NT2/D1 (cell line): ENCODE measurements around the gene MT1B.
A peak's percentile ranks its signal among the peaks of the same experiment; 100 is the strongest.
"Not testable (repeated sequence)": the region's sequence is repeated elsewhere in the genome, so short reads cannot be mapped to it uniquely, and the experiment has no call there.

ENCODE experiments used
- DNase-seq: peaks from one replicate; pipeline ENCODE4 v3.0.0-alpha.2; 2011; ENCODE audit warnings: low read depth, low spot score
- H3K27me3 ChIP-seq: 2 replicates; pipeline ENCODE4 v1.6.0; 2011; ENCODE audit warnings: mild to moderate bottlenecking; ENCODE audit not compliant: insufficient read length, insufficient read depth
- H3K36me3 ChIP-seq: 2 replicates; pipeline ENCODE4 v1.6.1; 2011; ENCODE audit warnings: mild to moderate bottlenecking, low read length, mixed read lengths; ENCODE audit not compliant: insufficient read depth, insufficient read length
- H3K4me1 ChIP-seq: 2 replicates; pipeline ENCODE4 v1.5.1; 2011; ENCODE audit not compliant: insufficient read depth, insufficient read length
- H3K4me3 ChIP-seq: 2 replicates; pipeline ENCODE4 v1.5.1; 2011; ENCODE audit warnings: low read depth; ENCODE audit not compliant: insufficient read length
- H3K9ac ChIP-seq: 2 replicates; pipeline ENCODE4 v1.6.0; 2011; ENCODE audit warnings: low read depth; ENCODE audit not compliant: insufficient read length
- H3K9me3 ChIP-seq: 2 replicates; pipeline ENCODE4 v1.5.1; 2011; ENCODE audit warnings: mild to moderate bottlenecking, low read length; ENCODE audit not compliant: insufficient read depth
- SUZ12 ChIP-seq: IDR thresholded peaks from 2 replicates; pipeline ENCODE4 v1.6.1; 2011; ENCODE audit not compliant: insufficient read length, insufficient read depth; ENCODE audit errors: extremely low read depth
- YY1 ChIP-seq: IDR thresholded peaks from 2 replicates; pipeline ENCODE4 v1.6.1; 2011; ENCODE audit not compliant: insufficient read length, insufficient read depth
- ZNF274 ChIP-seq: IDR thresholded peaks from 2 replicates; pipeline ENCODE4 v1.6.1; 2011; ENCODE audit warnings: mild to moderate bottlenecking, low read depth, low read length

Gene MT1B

DNA sequence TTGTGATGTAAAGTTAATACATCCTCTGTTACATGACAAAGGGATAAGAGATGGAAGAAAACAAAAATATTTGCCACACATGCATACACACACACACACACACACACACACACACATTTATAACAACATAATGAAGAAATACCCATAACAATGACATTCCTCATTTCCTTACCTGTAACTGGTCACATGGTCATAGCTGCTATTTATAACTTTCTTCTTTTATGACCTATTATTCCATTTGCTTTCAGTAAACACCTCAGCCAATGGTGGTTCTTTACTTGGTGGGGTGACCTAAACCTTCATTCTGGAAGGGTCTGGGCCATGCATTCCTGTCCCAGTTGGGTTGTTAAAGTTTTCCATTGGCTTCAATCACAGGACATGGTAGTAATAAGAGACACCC is 38.0 kb upstream of the MT1B start:
- H3K4me3 ChIP-seq = no peak overlapping the region
- H3K9ac ChIP-seq = no peak overlapping the region
- H3K27me3 ChIP-seq = peaks cover 28% of the 10 kb centered on the region
- H3K4me1 ChIP-seq = peaks cover 16% of the 10 kb centered on the region
- TF ChIP-seq YY1 (no peak), SUZ12 (no peak), ZNF274 (no peak)
- DNase-seq = no peak
- no peaks in the 10 kb centered on the region for H3K9me3 ChIP-seq
- peaks cover 5% of the 10 kb centered on the region for H3K36me3 ChIP-seq

DNA sequence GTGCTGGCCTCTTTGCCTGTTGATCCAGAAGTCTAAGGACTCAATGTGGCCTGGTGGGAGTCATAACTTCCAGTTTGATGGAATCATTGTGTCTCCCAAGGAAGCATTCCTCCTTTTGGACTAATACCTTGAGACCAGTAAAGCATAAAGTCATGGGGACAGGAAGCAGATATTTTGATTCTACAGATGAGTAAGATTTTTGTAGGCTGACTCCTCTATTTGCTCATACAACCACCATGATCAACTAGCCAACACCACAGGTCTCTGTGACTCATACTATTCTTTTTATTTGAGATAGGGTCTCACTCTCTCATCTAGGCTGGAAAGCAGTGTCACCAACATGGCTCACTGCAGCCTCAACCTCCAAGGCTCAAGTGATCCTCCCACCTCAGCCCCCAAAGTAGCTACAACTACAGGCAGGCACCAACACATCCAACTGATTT is 37.1 kb upstream of the MT1B start:
- H3K27me3 ChIP-seq = peaks cover 33% of the 10 kb centered on the region
- H3K36me3 ChIP-seq = no peaks in the 10 kb centered on the region
- no peak overlapping the region for H3K9ac ChIP-seq
- peaks cover 16% of the 10 kb centered on the region for H3K4me1 ChIP-seq
- no peak for DNase-seq
- no peaks in the 10 kb centered on the region for H3K9me3 ChIP-seq
- no peak overlapping the region for H3K4me3 ChIP-seq
- TF ChIP-seq ZNF274 (no peak), YY1 (no peak), SUZ12 (no peak)

DNA sequence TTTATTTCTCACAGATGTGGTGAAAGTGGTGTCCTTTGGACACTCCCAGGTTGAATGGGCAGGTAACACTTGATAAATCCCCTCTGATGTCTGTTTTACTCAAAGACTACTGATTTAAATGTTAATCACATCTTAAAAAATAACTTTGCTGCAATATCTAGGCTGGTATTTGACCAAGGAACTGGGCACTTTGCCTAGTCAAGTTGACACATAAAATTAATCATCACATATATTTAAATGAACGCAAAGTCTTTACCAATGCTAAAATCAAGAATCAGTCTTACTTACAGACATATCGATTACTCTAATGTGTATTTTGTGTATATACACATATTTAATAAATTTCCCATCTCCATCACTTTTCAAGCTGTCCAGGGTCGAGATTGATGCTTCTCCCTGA is 36.3 kb upstream of the MT1B start:
- Histone ChIP-seq H3K4me1 (peaks cover 12% of the 10 kb centered on the region), H3K27me3 (peaks cover 33% of the 10 kb centered on the region), H3K4me3 (no peak overlapping the region), H3K9ac (no peak overlapping the region), H3K36me3 (no peaks in the 10 kb centered on the region), H3K9me3 (no peaks in the 10 kb centered on the region)
- no peak for DNase-seq
- TF ChIP-seq SUZ12 = no peak
- TF ChIP-seq YY1 = no peak
- no peak for TF ChIP-seq ZNF274

DNA sequence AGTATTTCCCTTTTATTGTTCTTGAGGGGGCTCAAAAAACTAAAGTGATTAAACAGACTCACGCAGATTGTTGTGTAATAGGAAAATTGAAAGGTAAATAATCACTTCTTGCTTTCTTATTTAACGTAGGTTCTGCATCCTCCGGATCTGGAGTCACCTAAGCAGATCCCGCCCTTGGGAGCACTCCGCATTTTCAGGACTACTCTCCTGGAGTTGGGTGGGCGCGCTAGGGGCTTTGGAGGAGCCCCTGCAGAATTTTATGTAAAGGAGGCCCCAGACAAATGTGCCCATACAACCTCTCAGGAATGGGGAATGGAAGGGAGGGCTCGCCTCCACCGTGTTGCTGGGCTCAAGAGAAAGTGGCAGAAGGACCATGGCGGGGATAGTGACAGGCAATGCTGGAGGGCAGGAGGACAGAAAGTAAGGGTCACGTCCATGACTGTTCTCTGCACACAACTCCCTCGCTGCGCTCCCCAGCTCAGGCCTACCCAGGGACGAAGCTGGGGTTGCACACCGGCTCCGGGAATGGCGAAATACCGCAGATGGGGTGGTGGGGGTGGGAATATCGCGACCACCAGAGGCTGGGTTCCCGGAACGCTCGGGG is 35.0 kb upstream of the MT1B start:
- Histone ChIP-seq H3K36me3 (no peaks in the 10 kb centered on the region), H3K9me3 (no peaks in the 10 kb centered on the region), H3K4me3 (peak overlapping the region; percentile 67), H3K4me1 (peaks cover 6% of the 10 kb centered on the region), H3K27me3 (peaks cover 33% of the 10 kb centered on the region), H3K9ac (peak overlapping the region; percentile 77)
- TF ChIP-seq SUZ12 (no peak), YY1 (no peak), ZNF274 (no peak)
- DNase-seq = no peak

DNA sequence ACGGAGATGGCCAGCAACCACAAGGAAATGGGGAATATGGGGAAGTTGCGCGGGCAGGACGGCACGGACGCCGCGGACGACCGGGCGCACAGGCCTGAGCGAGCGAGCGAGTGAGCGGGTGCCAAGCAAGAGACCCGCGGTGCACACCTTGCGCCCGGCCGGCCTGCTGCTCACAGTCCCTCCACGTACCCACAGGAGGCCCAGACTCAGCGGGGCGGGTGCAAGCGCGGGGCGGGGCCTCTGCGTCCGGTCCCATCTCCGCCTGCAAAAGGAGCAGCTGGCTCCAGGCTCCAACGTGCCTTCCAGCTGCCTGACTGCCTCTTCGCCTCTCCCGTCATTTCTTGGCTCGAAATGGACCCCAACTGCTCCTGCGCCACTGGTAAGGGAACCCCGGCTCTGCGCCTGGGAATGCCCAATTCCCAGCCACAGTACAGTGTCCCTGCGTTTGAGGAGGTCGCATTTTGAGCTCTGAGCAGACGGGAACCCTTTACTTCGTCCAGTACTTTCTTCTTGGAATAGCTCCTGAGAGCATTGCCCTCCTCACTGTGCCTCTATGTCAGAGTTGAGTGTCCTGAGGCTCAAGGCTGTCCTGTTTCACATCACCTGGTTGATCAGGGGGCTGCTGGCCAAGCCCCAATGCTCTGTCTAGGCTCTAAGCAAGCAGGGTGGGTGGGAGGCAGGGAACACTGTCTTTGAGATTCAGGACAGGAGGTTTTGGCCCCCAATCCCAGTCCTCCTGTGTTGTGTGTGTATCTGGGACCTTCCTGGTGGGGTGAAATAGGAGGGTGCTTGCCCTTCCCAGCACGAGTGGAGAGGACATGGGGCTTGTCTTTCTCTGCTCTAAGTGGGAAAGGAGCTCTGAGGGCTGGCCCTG is 34.2 kb upstream of the MT1B start:
- no peak for DNase-seq
- Histone ChIP-seq H3K4me1 (peaks cover 9% of the 10 kb centered on the region), H3K36me3 (no peaks in the 10 kb centered on the region), H3K9ac (peak overlapping the region; percentile 77), H3K9me3 (no peaks in the 10 kb centered on the region), H3K27me3 (peaks cover 33% of the 10 kb centered on the region), H3K4me3 (peak overlapping the region; percentile 67)
- no peak for TF ChIP-seq YY1
- TF ChIP-seq ZNF274 = no peak
- TF ChIP-seq SUZ12 = no peak

DNA sequence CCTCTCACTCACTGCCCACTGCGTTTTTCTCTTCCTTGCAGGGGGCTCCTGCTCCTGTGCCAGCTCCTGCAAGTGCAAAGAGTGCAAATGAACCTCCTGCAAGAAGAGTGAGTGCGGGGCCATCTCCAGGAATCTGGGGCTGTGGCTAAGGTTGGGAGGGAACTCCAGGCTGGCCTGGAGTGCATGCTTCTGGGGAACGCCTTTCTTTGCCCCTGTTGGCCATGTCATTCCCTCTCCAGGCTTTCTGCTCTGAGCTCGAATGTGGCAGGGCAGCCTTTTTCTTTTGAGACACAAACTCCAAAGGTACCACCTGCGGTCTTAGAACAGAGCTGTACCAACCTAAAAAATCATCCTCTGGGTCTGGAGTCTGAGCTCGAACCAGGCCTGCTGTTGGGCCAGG is 33.5 kb upstream of the MT1B start:
- DNase-seq = no peak
- no peak for TF ChIP-seq SUZ12
- no peak for TF ChIP-seq ZNF274
- no peak for TF ChIP-seq YY1
- H3K4me3 ChIP-seq = no peak overlapping the region
- peaks cover 9% of the 10 kb centered on the region for H3K4me1 ChIP-seq
- peaks cover 33% of the 10 kb centered on the region for H3K27me3 ChIP-seq
- no peaks in the 10 kb centered on the region for H3K36me3 ChIP-seq
- peak overlapping the region; percentile 77 for H3K9ac ChIP-seq
- no peaks in the 10 kb centered on the region for H3K9me3 ChIP-seq

DNA sequence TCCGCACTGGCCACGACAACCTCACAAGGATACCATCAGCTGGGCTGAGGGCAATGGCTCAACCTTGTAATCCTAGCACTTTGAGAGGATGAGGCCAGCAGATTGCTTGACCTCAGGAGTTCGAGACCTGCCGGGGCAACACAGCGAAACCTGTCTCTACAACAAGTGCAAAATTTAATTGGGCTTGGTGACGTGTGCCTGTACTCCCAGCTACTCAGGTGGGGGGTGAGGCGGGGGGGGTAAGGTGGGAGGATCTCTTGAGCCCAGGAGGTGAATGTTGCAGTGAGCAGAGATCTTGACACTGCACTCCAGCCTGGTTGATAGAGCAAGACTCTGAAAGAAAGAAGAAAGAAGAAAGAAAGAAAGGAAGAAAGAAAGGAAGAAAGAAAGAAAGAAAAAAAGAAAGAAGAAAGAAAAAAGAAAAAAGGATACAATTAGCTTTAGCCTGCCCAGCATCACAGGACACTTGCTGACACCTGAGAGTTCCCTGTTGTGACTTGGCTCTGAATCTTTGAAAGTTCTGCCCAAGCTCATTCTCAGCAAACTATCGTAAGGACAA is 31.3 kb upstream of the MT1B start:
- H3K36me3 ChIP-seq = no peaks in the 10 kb centered on the region
- peaks cover 40% of the 10 kb centered on the region for H3K27me3 ChIP-seq
- TF ChIP-seq ZNF274 = no peak
- TF ChIP-seq YY1 = no peak
- TF ChIP-seq SUZ12 = no peak
- H3K9ac ChIP-seq = no peak overlapping the region
- H3K4me1 ChIP-seq = peaks cover 9% of the 10 kb centered on the region
- H3K9me3 ChIP-seq = no peaks in the 10 kb centered on the region
- DNase-seq = no peak
- no peak overlapping the region for H3K4me3 ChIP-seq

DNA sequence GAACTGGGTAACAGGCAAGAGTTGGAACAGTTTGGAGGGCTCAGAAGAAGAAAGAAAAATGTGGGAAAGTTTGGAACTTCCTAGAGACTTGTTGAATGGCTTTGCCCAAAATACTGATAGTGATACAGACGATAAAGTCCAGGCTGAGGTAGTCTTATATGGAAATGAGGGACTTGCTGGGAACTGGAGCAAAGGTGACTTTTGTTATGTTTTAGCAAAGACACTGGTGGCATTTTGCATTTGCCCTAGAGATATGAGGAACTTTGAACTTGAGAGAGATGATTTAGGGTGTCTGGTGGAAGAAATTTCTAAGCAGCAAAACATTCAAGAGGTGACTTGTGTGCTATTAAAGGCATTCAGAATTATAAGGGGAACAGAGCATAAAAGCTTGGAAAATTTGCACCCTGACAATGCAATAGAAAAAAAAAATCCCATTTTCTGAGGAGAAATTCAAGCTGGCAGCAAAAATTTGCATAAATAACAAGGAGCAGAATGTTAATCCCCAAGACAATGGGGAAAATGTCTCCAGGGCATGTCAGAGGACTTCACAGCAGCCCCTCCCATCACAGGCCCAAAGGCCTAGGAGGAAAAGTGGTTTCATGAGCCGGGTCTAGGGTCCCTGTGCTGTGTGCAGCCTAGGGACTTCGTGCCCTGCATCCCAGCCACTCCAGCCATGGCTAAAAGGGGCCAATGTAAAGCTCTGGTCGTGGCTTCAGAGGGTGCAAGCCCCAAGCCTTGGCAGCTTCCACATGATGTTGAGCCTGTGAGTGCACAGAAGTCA is 29.8 kb upstream of the MT1B start:
- not testable (repeated sequence) for H3K9ac ChIP-seq, DNase-seq, H3K9me3 ChIP-seq, H3K4me3 ChIP-seq
- Histone ChIP-seq H3K36me3 (peaks cover 10% of the 10 kb centered on the region), H3K27me3 (peaks cover 41% of the 10 kb centered on the region), H3K4me1 (peaks cover 12% of the 10 kb centered on the region)

DNA sequence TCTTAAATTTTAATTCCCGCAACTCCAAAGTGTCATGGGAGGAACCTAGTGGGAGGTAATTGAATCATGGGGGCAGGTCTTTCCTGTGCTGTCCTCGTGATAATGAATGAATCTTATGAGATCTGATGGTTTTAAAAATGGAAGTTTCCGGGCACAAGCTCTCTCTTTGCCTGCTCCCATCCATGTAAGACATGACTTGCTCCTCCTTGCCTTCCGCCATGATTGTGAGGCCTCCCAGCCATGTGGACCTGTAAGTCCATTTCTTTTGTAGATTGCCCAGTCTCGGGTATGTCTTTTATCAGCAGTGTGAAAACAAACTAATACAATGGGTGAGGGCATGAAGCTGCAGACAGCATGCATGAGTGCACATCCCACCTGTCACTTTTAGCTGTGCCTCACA is 28.5 kb upstream of the MT1B start:
- H3K27me3 ChIP-seq = peaks cover 28% of the 10 kb centered on the region
- H3K4me1 ChIP-seq, H3K4me3 ChIP-seq, DNase-seq, H3K9me3 ChIP-seq, H3K9ac ChIP-seq: not testable (repeated sequence)
- peaks cover 10% of the 10 kb centered on the region for H3K36me3 ChIP-seq
